H1 (cell line): ENCODE results near the gene HELT. TPM values are rescaled to one million over a fixed set of nuclear protein-coding genes. Genes with fewer than 3 reads are reported as not detected.

Experiments
- CTCF ChIA-PET: fragments of 300-600 bp; sonication (Branson Sonifier 250); formaldehyde crosslinking; loops from one replicate; lab custom pipeline; 2021; ENCODE audit not compliant: partially characterized antibody; lab: Charles Lee
- POLR2A ChIA-PET: fragments of 300-600 bp; sonication (Branson Sonifier 250); formaldehyde crosslinking; loops from one replicate; lab custom pipeline; 2021; ENCODE audit warnings: inconsistent platforms; ENCODE audit not compliant: partially characterized antibody; lab: Charles Lee
- DNase-seq, 2 experiments: peaks; one replicate each; pipeline versions ENCODE4 v3.0.0 to v3.0.0-alpha.2; 2010 to 2022; ENCODE audit warnings: low spot score in 2 of 2, low read depth in 1 of 2, mixed read lengths in 1 of 2
- FAIRE-seq: peaks from 2 replicates; lab custom pipeline; 2011; peaks lifted over from hg19 to GRCh38; lab: Jason Lieb, UNC
- H2AFZ ChIP-seq: 2 replicates; pipeline ENCODE4 v1.8.1; 2012; ENCODE audit warnings: low read length, inconsistent platforms
- H2AK5ac ChIP-seq: 2 replicates; pipeline ENCODE4 v1.6.1; 2013; ENCODE audit warnings: low read depth, low read length
- H2BK120ac ChIP-seq: replicated peaks from 2 replicates; pipeline ENCODE3; 2013; ENCODE audit warnings: low read depth, low read length, inconsistent platforms
- H2BK12ac ChIP-seq: 2 replicates; pipeline ENCODE4 v1.6.1; 2013; ENCODE audit warnings: low read depth, low read length
- H2BK15ac ChIP-seq: 2 replicates; pipeline ENCODE4 v1.6.1; 2013; ENCODE audit warnings: low read length
- H2BK20ac ChIP-seq: 2 replicates; pipeline ENCODE4 v1.6.1; 2013; ENCODE audit warnings: low read length
- H2BK5ac ChIP-seq: 2 replicates; pipeline ENCODE4 v1.6.1; 2013; ENCODE audit warnings: low read depth, low read length
- H3K14ac ChIP-seq: 2 replicates; pipeline ENCODE4 v1.6.1; 2013; ENCODE audit warnings: inconsistent platforms; ENCODE audit not compliant: insufficient read length
- H3K18ac ChIP-seq: 2 replicates; pipeline ENCODE4 v1.6.1; 2013; ENCODE audit warnings: low read length; ENCODE audit errors: extremely low read depth
- H3K23ac ChIP-seq: 2 replicates; pipeline ENCODE4 v1.6.1; 2013; ENCODE audit warnings: inconsistent platforms; ENCODE audit not compliant: insufficient read length
- H3K23me2 ChIP-seq: 2 replicates; pipeline ENCODE4 v1.6.1; 2013; ENCODE audit warnings: low read depth, low read length
- H3K27ac ChIP-seq: 2 replicates; pipeline ENCODE4 v1.6.1; 2011; ENCODE audit warnings: low read depth, low read length, inconsistent platforms
- H3K27me3 ChIP-seq, 4 experiments: replicated peaks in 1 of 4; 1 replicate in 1 of 4; 2 replicates in 3 of 4; pipeline versions ENCODE4 v1.6.1 to v1.8.1; 2011 to 2013; ENCODE audit warnings: low read length in 3 of 4, mild to moderate bottlenecking in 3 of 4, inconsistent platforms in 2 of 4, mixed read lengths in 2 of 4, moderate library complexity in 1 of 4; ENCODE audit not compliant: control insufficient read depth in 3 of 4, insufficient read depth in 3 of 4; ENCODE audit errors: extremely low read depth in 1 of 4
- H3K36me3 ChIP-seq, 4 experiments: 2 replicates each; pipeline versions ENCODE4 v1.6.1 to v1.8.1; 2011 to 2013; ENCODE audit warnings: mild to moderate bottlenecking in 4 of 4, low read length in 3 of 4, moderate library complexity in 2 of 4, control low read depth in 1 of 4, inconsistent platforms in 1 of 4; ENCODE audit not compliant: insufficient read depth in 4 of 4, control insufficient read depth in 2 of 4
- H3K4ac ChIP-seq: replicated peaks from 2 replicates; pipeline ENCODE3; 2013; ENCODE audit warnings: low read length, low read depth, mixed read lengths, inconsistent platforms; ENCODE audit not compliant: insufficient read length
- H3K4me1 ChIP-seq, 4 experiments: replicated peaks in 1 of 4; 1 replicate in 1 of 4; 2 replicates in 3 of 4; pipeline versions ENCODE4 v1.6.1 to v1.8.1; 2011 to 2013; ENCODE audit warnings: low read length in 3 of 4, inconsistent platforms in 2 of 4, mixed read lengths in 1 of 4; ENCODE audit not compliant: insufficient read depth in 4 of 4, control insufficient read depth in 3 of 4
- H3K4me2 ChIP-seq, 2 experiments: 2 replicates each; pipeline versions ENCODE4 v1.6.1 to v1.8.1; 2011 to 2013; ENCODE audit warnings: low read depth in 2 of 2, low read length in 2 of 2, control low read depth in 1 of 2, inconsistent platforms in 1 of 2, mild to moderate bottlenecking in 1 of 2; ENCODE audit not compliant: insufficient read depth in 1 of 2
- H3K4me3 ChIP-seq, 4 experiments: fragments of 200-600, 300-600 bp in 1 of 4; sonication (generic), shearing (Covaris generic), sonication (Bioruptor Twin) in 1 of 4; 2 replicates each; pipeline versions ENCODE4 v1.5.1 to v1.8.1; 2011 to 2016; ENCODE audit warnings: low read length in 4 of 4, low read depth in 3 of 4, control low read depth in 2 of 4, inconsistent platforms in 2 of 4, mild to moderate bottlenecking in 2 of 4, mixed read lengths in 1 of 4, moderate library complexity in 1 of 4; ENCODE audit not compliant: insufficient read depth in 2 of 4; ENCODE audit errors: extremely low read depth in 1 of 4
- H3K56ac ChIP-seq: replicated peaks from 2 replicates; pipeline ENCODE3; 2013; ENCODE audit warnings: low read depth, mild to moderate bottlenecking, mixed read lengths, low read length, inconsistent platforms; ENCODE audit not compliant: insufficient read length
- H3K79me1 ChIP-seq: 2 replicates; pipeline ENCODE4 v1.6.1; 2013; ENCODE audit warnings: low read depth, low read length, control low read depth
- H3K79me2 ChIP-seq, 2 experiments: 2 replicates each; pipeline versions ENCODE4 v1.6.1 to v1.8.1; 2012 to 2013; ENCODE audit warnings: low read length in 2 of 2, mild to moderate bottlenecking in 2 of 2, inconsistent platforms in 1 of 2; ENCODE audit not compliant: insufficient read depth in 2 of 2, control insufficient read depth in 1 of 2
- H3K9ac ChIP-seq, 4 experiments: replicated peaks in 1 of 4; 1 replicate in 1 of 4; 2 replicates in 3 of 4; pipeline versions ENCODE4 v1.6.1 to v1.8.1; 2011 to 2013; ENCODE audit warnings: low read depth in 3 of 4, low read length in 3 of 4, control low read depth in 2 of 4, mild to moderate bottlenecking in 2 of 4, moderate library complexity in 2 of 4, inconsistent platforms in 1 of 4; ENCODE audit errors: extremely low read depth in 1 of 4
- H3K9me3 ChIP-seq, 2 experiments: 2 replicates each; pipeline versions ENCODE4 v1.6.1 to v1.8.1; 2012 to 2013; ENCODE audit warnings: mild to moderate bottlenecking in 2 of 2, moderate library complexity in 2 of 2, control low read depth in 1 of 2, inconsistent platforms in 1 of 2, low read depth in 1 of 2, low read length in 1 of 2, mixed read lengths in 1 of 2; ENCODE audit not compliant: insufficient read depth in 2 of 2
- H4K20me1 ChIP-seq, 2 experiments: replicated peaks in 1 of 2; 2 replicates each; pipeline versions ENCODE3 to v1.8.1; 2011 to 2013; ENCODE audit warnings: inconsistent platforms in 2 of 2, low read length in 2 of 2, mild to moderate bottlenecking in 1 of 2; ENCODE audit not compliant: insufficient read depth in 2 of 2, control insufficient read depth in 1 of 2
- H4K5ac ChIP-seq: 2 replicates; pipeline ENCODE4 v1.6.1; 2013; ENCODE audit warnings: low read length, low read depth, mixed read lengths, inconsistent platforms; ENCODE audit not compliant: insufficient read length
- H4K8ac ChIP-seq: 2 replicates; pipeline ENCODE4 v1.8.0; 2013; ENCODE audit warnings: mild to moderate bottlenecking, moderate library complexity, low read length, inconsistent platforms; ENCODE audit not compliant: insufficient read depth; ENCODE audit errors: extremely low read depth
- H4K91ac ChIP-seq: replicated peaks from 2 replicates; pipeline ENCODE3; 2013; ENCODE audit warnings: low read length, mixed read lengths, inconsistent platforms; ENCODE audit not compliant: insufficient read length
- BACH1 ChIP-seq: IDR thresholded peaks from 2 replicates; pipeline ENCODE4 v1.6.1; 2012; ENCODE audit warnings: low read length, improper control_type of control experiment
- CEBPB ChIP-seq: IDR thresholded peaks from 2 replicates; pipeline ENCODE4 v1.6.1; 2012; ENCODE audit warnings: low read depth, low read length
- CHD1 ChIP-seq: IDR thresholded peaks from 2 replicates; pipeline ENCODE4 v1.6.1; 2012; ENCODE audit warnings: low read depth, low read length, improper control_type of control experiment
- CTBP2 ChIP-seq: IDR thresholded peaks from 2 replicates; pipeline ENCODE4 v1.7.0; 2011; ENCODE audit warnings: borderline replicate concordance, mild to moderate bottlenecking, moderate library complexity, mixed read lengths, low read length; ENCODE audit not compliant: insufficient read depth, insufficient read length
- FOSL1 ChIP-seq: IDR thresholded peaks from 2 replicates; pipeline ENCODE4 v1.6.1; 2011; ENCODE audit warnings: mild to moderate bottlenecking, low read depth, low read length, moderate library complexity; ENCODE audit not compliant: insufficient read depth
- JUND ChIP-seq: IDR thresholded peaks from 2 replicates; pipeline ENCODE4 v1.6.1; 2011; ENCODE audit warnings: mild to moderate bottlenecking, improper control_type of control experiment, low read length
- KDM1A ChIP-seq: fragments of 200-600, 300-600 bp; sonication (generic); IDR thresholded peaks from 2 replicates; pipeline ENCODE4 v1.7.1; 2016; ENCODE audit warnings: mild to moderate bottlenecking, low read length, borderline replicate concordance
- NRF1 ChIP-seq: IDR thresholded peaks from 2 replicates; pipeline ENCODE4 v1.6.1; 2011; ENCODE audit warnings: mild to moderate bottlenecking, low read depth, low read length, improper control_type of control experiment
- RNF2 ChIP-seq: fragments of 200-900, 300-1000 bp; sonication (generic); IDR thresholded peaks from 2 replicates; pipeline ENCODE4 v1.7.1; 2016; ENCODE audit warnings: borderline replicate concordance, low read depth, mild to moderate bottlenecking, antibody characterized with exemption, low read length; ENCODE audit not compliant: poor library complexity, severe bottlenecking; ENCODE audit errors: missing control alignments
- SP1 ChIP-seq: IDR thresholded peaks from 2 replicates; pipeline ENCODE4 v1.6.1; 2011; ENCODE audit warnings: low read depth, low read length
- WGBS, 2 experiments: shearing (Covaris generic) in 1 of 2; methylation state at CpG; one replicate each; pipeline versions ENCODE4 v1.1.6 to v1.1.7; 2013 to 2015; ENCODE audit warnings: low lambda C conversion rate in 2 of 2, mixed read lengths in 2 of 2, inconsistent platforms in 1 of 2, low coverage in 1 of 2, missing lambda C conversion rate in 1 of 2; ENCODE audit not compliant: insufficient replicate concordance in 2 of 2, insufficient coverage in 1 of 2, insufficient read length in 1 of 2; ENCODE audit errors: extremely low coverage in 1 of 2, missing lambda C conversion rate in 1 of 2; 5-methylcytosine and 5-hydroxymethylcytosine counted together
- polyA plus RNA-seq, 7 experiments: library from polyadenylated mRNA; depleted of rRNA in 3 of 7; stranded (reverse) in 5 of 7; unstranded in 2 of 7; fragments of >200 nt in 5 of 7; fragments of 200-250 nt in 2 of 7; gene quantifications; 1 replicate in 5 of 7; 2 replicates in 1 of 7; 4 replicates in 1 of 7; pipeline versions ENCODE4 v1.2.1 to v1.2.3, GENCODE V29; 2011 to 2013; ENCODE audit warnings: missing spikeins in 2 of 7, mixed read lengths in 2 of 7
- total RNA-seq: library from RNA; stranded (reverse); fragmentation: NEBNext Ultra II Directional; extraction: Animal tissue kit (Norgen Biotek cat#: 25700); gene quantifications from 2 replicates; pipeline ENCODE4 v1.2.1, GENCODE V29; 2021

Gene HELT
- total and polyA plus RNA-seq, 2 of the 8 experiments (the other 6 are each of a cell fraction or from before 2014, with no cell fraction given) = 0.32 to 0.35 TPM

- DNase-seq (peak in 1 of 2 experiments; percentile 66), FAIRE-seq (no peak)
- H3K23me2 ChIP-seq = peaks cover 21% of the 10 kb centered on the region; the same call in 1 of the 2 replicates
- H3K14ac ChIP-seq = no peak overlapping the region
- ChIA-PET CTCF (interaction anchor here (1.3 to 6.2 kb wide), 4 partner anchors 9 to 255 kb away, joined by 4 to 68 read pairs (median 18); no protein-coding TSS in a partner anchor), POLR2A (interaction anchor here (0.6 kb wide), 1 partner anchor 10 kb away, joined by 3 read pairs; no protein-coding TSS in a partner anchor)
- no peak overlapping the region for H2AFZ ChIP-seq
- H3K27ac ChIP-seq = no peak overlapping the region
- no peak overlapping the region for H3K56ac ChIP-seq
- no peak overlapping the region for H3K9ac ChIP-seq
- no peak overlapping the region for H4K91ac ChIP-seq
- H3K4me3 ChIP-seq = peak overlapping the region; percentile 20 to 53 (median 30); a peak in 7 of 8 replicates
- H3K4me2 ChIP-seq = peak overlapping the region; percentile 80 to 92
- H4K8ac ChIP-seq = no peak overlapping the region
- no peak overlapping the region for H4K5ac ChIP-seq
- no peak overlapping the region; the same call in 1 of the 2 replicates for H3K18ac ChIP-seq
- peaks cover 89 to 98% (median 98%) of the 10 kb centered on the region in 4 experiments for H3K27me3 ChIP-seq
- no peaks in the 10 kb centered on the region for H3K79me1 ChIP-seq
- H3K79me2 ChIP-seq = no peaks in the 10 kb centered on the region
- WGBS, 2 experiments = 2% methylated on average over 55 of the region's 55 CpGs; no CpG with 5 or more reads in 1 of the 2 experiments
- no peaks in the 10 kb centered on the region; a peak in 1 of 8 replicates for H3K36me3 ChIP-seq
- no peak overlapping the region for H2AK5ac ChIP-seq
- no peak overlapping the region for H2BK20ac ChIP-seq
- no peak overlapping the region for H2BK5ac ChIP-seq
- H4K20me1 ChIP-seq = peaks cover 10 to 14% of the 10 kb centered on the region in 2 experiments
- H3K9me3 ChIP-seq = no peaks in the 10 kb centered on the region; a peak in 1 of 4 replicates
- no peak overlapping the region for H3K4ac ChIP-seq
- H3K4me1 ChIP-seq = peaks cover 0 to 48% (median 25%) of the 10 kb centered on the region in 4 experiments; a peak in 6 of 7 replicates
- no peak overlapping the region for H2BK12ac ChIP-seq
- no peak overlapping the region for H2BK15ac ChIP-seq
- no peak overlapping the region for H3K23ac ChIP-seq
- H2BK120ac ChIP-seq = no peak overlapping the region
- TF ChIP-seq NRF1 (no peak), SP1 (no peak), CEBPB (no peak), CHD1 (no peak), FOSL1 (no peak), RNF2 (peak; percentile 73), BACH1 (no peak), KDM1A (no peak), JUND (no peak), CTBP2 (peak; percentile 28)
Measured at GRCh38 chr4:185020863-185021761, 2.8 kb downstream of the HELT start.
